ENCODE measurements around the gene NFYA. TPM values are rescaled to one million over a fixed set of nuclear protein-coding genes. Genes with fewer than 3 reads are reported as not detected.

NFYA gene
- total and polyA plus RNA-seq, 2 of the 13 experiments (the other 11 are each of a cell fraction or from before 2014, with no cell fraction given) = 16.0 to 22.9 TPM

GRCh38 chr6:41043151-41043550 is 29.6 kb upstream of the NFYA start:
- FAIRE-seq (no peak), DNase-seq (ENCODE audit: low spot score) (no peak), ATAC-seq (no peak)
- no peak overlapping the region for H3K4me2 ChIP-seq (ENCODE audit: low read depth, low read length)
- H3K27ac ChIP-seq (ENCODE audit: extremely low read length, insufficient read depth, low read length) = no peak overlapping the region
- ChIA-PET POLR2A (interaction anchor here (1.6 kb wide), 1 partner anchor 21 kb away, joined by 4 read pairs; no protein-coding TSS in a partner anchor), CTCF (ENCODE audit: low intra/inter-chr PET ratio, low total read pairs) (no interaction called here)
- WGBS (ENCODE audit: low lambda C conversion rate) = 94% methylated on average over 3 of the region's 3 CpGs
- in situ Hi-C loops (cut with HindIII; ENCODE audit: extremely low pct_ligation_motif_present, low pct_unique_long_range_greater_than_20kb) (loop anchor here (25.0 kb wide), 1 partner anchor 706 kb away; no protein-coding TSS in a partner anchor), intact Hi-C loops (cut with micrococcal nuclease; ENCODE audit: unreplicated experiment) (loop anchor here (5.0 kb wide), 1 partner anchor 46 kb away; no protein-coding TSS in a partner anchor)
- H2AFZ ChIP-seq (ENCODE audit: low read length) = no peak overlapping the region
- no peaks in the 10 kb centered on the region for H3K9me3 ChIP-seq (ENCODE audit: low read length)
- no peaks in the 10 kb centered on the region for H4K20me1 ChIP-seq (ENCODE audit: insufficient read depth, low read length)
- peaks cover 80% of the 10 kb centered on the region for H3K4me1 ChIP-seq (ENCODE audit: insufficient read depth, low read length)
- no peaks in the 10 kb centered on the region for H3K79me2 ChIP-seq (ENCODE audit: insufficient read depth, low read length)
- no TSS peak for BruUV-seq (replicated peaks)
- H3K9ac ChIP-seq (ENCODE audit: insufficient read depth, low read depth, low read length) = no peak overlapping the region
- no peaks in the 10 kb centered on the region for H3K27me3 ChIP-seq (ENCODE audit: control insufficient read depth in 1 of 2, insufficient read depth in 2 of 2, low read length in 2 of 2)
- no peak overlapping the region for H3K4me3 ChIP-seq (replicated peaks in 1 of 3; ENCODE audit: insufficient read depth in 1 of 3, low read depth in 2 of 3, low read length in 3 of 3)
- peaks cover 0 to 1% of the 10 kb centered on the region in 2 experiments; a peak in 1 of 5 replicates for H3K36me3 ChIP-seq (replicated peaks in 1 of 2; ENCODE audit: control insufficient read depth in 1 of 2, insufficient read depth in 2 of 2, low read length in 2 of 2)
- no peak for TF ChIP-seq IKZF1 (IDR thresholded peaks at IDR 0.05)
- no peak for TF ChIP-seq HOXD1 (CRISPR knock-in tag; IDR thresholded peaks at IDR 0.05)
- no peak for TF ChIP-seq ZMAT5 (CRISPR knock-in tag; IDR thresholded peaks at IDR 0.05; ENCODE audit: borderline replicate concordance, low read depth)
- TF ChIP-seq ZNF724P (CRISPR knock-in tag; IDR thresholded peaks at IDR 0.05; ENCODE audit: borderline replicate concordance) = no peak

GRCh38 chr6:41045664-41046063 is 27.1 kb upstream of the NFYA start:
- intact Hi-C loops (cut with micrococcal nuclease; ENCODE audit: unreplicated experiment) = no loop called here
- no peaks in the 10 kb centered on the region for H3K9me3 ChIP-seq (ENCODE audit: low read length)
- no peak for DNase-seq (ENCODE audit: low spot score)
- FAIRE-seq = no peak
- 46% methylated on average over 5 of the region's 5 CpGs for WGBS (ENCODE audit: low lambda C conversion rate)
- TF ChIP-seq ZNF710 (CRISPR knock-in tag; IDR thresholded peaks at IDR 0.05; ENCODE audit: borderline replicate concordance) = 0 out of 2 replicates have a peak, but pooled peaks have one; percentile 38
- no peak for TF ChIP-seq ATAD3A (CRISPR knock-in tag; IDR thresholded peaks at IDR 0.05)
- 0 out of 2 replicates have a peak, but pooled peaks have one; percentile 33 for TF ChIP-seq ZNF317 (CRISPR knock-in tag; IDR thresholded peaks at IDR 0.05)
- TF ChIP-seq ZNF333 (CRISPR knock-in tag; IDR thresholded peaks at IDR 0.05; ENCODE audit: borderline replicate concordance) = 0 out of 2 replicates have a peak, but pooled peaks have one; percentile 43
- peak; percentile 20 for TF ChIP-seq MED8 (CRISPR knock-in tag; IDR thresholded peaks at IDR 0.05; ENCODE audit: insufficient replicate concordance)
- TF ChIP-seq PBX3 (CRISPR knock-in tag; IDR thresholded peaks at IDR 0.05; ENCODE audit: borderline replicate concordance) = no peak
- 0 out of 2 replicates have a peak, but pooled peaks have one; percentile 46 for TF ChIP-seq KDM5B (CRISPR knock-in tag; IDR thresholded peaks at IDR 0.05; ENCODE audit: borderline replicate concordance)
- no peak for TF ChIP-seq ZNF768 (CRISPR knock-in tag; IDR thresholded peaks at IDR 0.05)
- no peak for TF ChIP-seq ZNF652 (CRISPR knock-in tag; IDR thresholded peaks at IDR 0.05; ENCODE audit: borderline replicate concordance, low read depth)
- no peak overlapping the region for H3K9ac ChIP-seq (ENCODE audit: insufficient read depth, low read depth, low read length)
- no peak overlapping the region for H2AFZ ChIP-seq (ENCODE audit: low read length)
- no TSS peak for BruUV-seq (replicated peaks)
- in situ Hi-C loops (cut with HindIII; ENCODE audit: extremely low pct_ligation_motif_present, low pct_unique_long_range_greater_than_20kb) = loop anchor here (25.0 kb wide), 1 partner anchor 708 kb away; no protein-coding TSS in a partner anchor
- peaks cover 71% of the 10 kb centered on the region for H3K4me1 ChIP-seq (ENCODE audit: insufficient read depth, low read length)
- no peak overlapping the region for H3K27ac ChIP-seq (ENCODE audit: extremely low read length, insufficient read depth, low read length)
- H3K79me2 ChIP-seq (ENCODE audit: insufficient read depth, low read length) = no peaks in the 10 kb centered on the region
- no peaks in the 10 kb centered on the region for H3K27me3 ChIP-seq (ENCODE audit: control insufficient read depth in 1 of 2, insufficient read depth in 2 of 2, low read length in 2 of 2)
- CTCF ChIA-PET (ENCODE audit: low intra/inter-chr PET ratio, low total read pairs) = no interaction called here
- peaks cover 0 to 2% of the 10 kb centered on the region in 2 experiments; a peak in 1 of 5 replicates for H3K36me3 ChIP-seq (replicated peaks in 1 of 2; ENCODE audit: control insufficient read depth in 1 of 2, insufficient read depth in 2 of 2, low read length in 2 of 2)
- H3K4me2 ChIP-seq (ENCODE audit: low read depth, low read length) = no peak overlapping the region; the same call in 1 of the 2 replicates
- H3K4me3 ChIP-seq (replicated peaks in 1 of 3; ENCODE audit: insufficient read depth in 1 of 3, low read depth in 2 of 3, low read length in 3 of 3) = no peak overlapping the region
- ATAC-seq = no peak
- no peaks in the 10 kb centered on the region for H4K20me1 ChIP-seq (ENCODE audit: insufficient read depth, low read length)
- POLR2A ChIA-PET = interaction anchor here (1.1 to 2.8 kb wide), 4 partner anchors 10 to 27 kb away, joined by 3 to 18 read pairs (median 8); partner anchors contain the start of genes NFYA and OARD1
